ENCODE data around the gene USP33.
"Not testable (repeated sequence)": the region's sequence is repeated elsewhere in the genome, so short reads cannot be mapped to it uniquely, and the experiment has no call there.

The USP33 gene

DNA sequence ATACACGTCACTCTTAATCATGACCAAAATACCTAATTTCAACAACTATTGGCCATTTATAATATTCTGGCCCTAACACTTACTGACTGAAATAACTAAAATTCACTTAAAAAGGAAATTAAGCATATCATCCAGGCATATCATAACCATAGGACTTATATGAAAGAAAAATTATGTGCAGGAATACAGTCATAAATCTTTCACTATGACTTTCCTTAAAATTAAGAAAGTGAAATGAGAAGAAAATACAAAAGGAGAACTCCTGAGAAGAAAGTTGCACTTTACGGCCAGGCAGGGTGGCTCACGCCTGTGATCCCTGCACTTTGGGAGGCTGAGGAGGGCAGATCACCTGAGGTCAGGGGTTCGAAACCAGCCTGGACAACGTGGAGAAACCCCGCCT is 86.6 kb downstream of the USP33 start:
- no peak for DNase-seq (ENCODE audit: low read depth, low spot score)

DNA sequence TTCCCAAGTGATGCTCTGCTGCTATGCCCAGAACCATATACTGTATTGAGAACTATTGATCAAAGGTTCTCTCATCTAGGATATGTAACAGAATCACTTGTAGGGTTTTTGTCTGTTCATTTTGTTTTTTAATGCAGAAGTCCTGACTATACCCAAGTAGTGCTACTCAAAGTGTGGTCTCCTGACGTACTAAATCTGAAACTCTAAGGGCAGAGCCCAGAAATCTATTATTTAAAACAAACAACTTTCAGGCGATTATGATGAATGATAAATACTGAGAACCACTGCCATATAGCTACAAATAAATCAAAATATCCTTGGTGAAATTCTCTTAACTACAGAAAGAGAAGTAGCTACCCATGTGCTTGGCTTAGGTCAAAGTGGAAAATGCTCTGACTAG is 87.3 kb downstream of the USP33 start:
- DNase-seq (ENCODE audit: low read depth, low spot score): no peak

DNA sequence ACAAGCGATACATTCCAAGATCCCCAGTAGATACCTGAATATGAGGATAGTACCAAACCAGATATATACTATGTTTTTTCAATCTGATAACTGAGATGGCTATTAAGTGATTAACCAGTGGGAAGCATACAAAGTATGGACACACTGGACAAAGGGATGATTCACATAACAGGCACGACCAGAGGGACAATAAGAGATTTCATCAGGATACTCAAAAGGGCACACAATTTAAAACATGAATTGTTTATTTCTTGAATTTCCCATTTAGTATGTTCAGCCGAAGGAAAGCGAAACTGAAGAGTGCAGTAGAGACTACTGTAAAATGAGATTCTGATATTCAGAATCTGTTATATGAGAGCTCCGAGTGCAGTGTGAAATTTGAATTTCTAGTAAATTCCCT is 87.8 kb downstream of the USP33 start:
- no peak for DNase-seq (ENCODE audit: low read depth, low spot score)

DNA sequence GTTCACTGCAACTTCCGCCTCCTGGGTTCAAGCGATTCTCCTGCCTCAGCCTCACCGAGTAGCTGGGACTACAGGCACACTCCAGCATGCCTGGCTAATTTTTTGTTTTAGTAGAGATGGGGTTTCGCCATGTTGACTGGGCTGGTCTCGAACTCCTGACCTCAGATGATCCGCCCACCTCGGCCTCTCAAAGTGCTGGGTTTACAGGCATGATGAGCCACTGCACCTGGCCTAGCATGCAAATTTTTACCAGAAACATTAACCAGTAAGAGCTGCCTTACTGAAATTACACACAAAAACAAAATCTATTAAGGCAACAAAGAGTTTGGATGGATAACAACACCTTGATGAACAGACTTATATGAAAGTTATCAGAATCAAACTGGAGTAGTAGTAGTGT is 89.3 kb downstream of the USP33 start:
- DNase-seq (ENCODE audit: low read depth, low spot score): no peak

DNA sequence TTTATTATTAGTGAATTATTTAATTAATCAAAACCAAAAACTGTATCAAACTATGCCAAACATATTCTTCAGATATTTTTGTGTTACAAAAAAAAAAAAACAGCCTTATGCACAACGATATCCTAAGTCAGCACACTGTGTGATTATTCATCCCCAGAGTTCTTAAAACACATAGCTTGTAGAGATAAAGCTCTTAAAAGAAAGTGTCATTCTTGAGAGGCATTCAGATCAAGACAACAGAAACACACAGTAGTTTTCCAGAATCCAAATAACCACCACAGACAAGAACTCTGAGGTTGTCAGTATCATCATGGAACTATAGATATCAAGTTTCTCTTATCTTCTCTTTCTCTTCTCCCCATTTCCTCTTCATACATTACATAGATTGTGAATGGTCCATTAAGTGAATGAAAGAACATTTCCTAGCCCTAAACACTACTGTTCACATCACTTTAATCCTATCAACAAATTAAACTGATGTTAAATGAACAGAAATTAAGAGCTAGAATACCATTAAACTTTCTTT is 90.7 kb downstream of the USP33 start:
- DNase-seq (ENCODE audit: low read depth, low spot score): no peak

DNA sequence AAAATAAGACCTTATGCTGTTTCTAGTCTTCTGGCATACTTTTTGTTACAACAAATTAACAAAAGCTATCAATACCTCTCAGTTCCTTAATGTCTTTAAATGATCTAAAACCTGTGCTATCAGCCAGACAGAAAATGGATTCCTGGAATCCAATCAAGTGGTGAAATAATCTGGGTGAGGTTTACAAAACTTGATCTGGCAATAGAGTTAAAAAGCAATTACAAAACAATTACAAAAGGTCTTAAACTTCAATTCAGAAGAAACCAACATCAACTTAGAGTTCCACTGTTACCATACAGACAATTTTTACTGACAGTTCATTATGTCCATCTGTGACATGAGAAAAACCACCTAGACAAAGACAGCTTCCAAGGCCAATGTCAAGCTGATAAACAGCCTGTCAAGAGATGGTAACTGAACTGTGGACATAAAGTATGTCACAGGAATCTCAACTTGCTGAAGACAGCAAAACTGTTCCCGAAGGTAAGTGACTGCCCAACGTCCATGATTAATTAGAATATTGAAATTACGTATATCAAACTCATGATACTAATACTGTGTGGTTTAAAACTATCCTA is 94.6 kb downstream of the USP33 start:
- no peak for DNase-seq (ENCODE audit: low read depth, low spot score)

DNA sequence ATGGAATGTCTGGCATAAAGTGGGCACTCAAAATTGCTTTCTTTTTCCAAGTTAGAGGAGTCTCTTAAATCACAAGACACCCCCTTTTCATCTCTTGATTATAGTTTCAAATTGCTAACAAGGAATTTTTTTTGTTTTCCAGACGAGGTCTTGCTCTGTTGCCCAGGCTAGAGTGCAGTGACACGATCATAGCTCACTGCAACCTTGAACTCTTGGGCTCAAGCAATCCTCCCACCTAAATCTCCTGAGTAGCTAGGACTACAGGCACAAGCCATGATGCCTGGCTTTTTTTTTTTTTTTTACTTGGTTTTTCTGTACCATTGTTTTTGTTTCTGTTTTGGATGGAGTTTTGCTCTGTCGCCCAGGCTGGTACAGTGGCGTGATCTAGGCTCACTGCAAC is 98.0 kb downstream of the USP33 start:
- no peak for DNase-seq (ENCODE audit: low read depth, low spot score)

DNA sequence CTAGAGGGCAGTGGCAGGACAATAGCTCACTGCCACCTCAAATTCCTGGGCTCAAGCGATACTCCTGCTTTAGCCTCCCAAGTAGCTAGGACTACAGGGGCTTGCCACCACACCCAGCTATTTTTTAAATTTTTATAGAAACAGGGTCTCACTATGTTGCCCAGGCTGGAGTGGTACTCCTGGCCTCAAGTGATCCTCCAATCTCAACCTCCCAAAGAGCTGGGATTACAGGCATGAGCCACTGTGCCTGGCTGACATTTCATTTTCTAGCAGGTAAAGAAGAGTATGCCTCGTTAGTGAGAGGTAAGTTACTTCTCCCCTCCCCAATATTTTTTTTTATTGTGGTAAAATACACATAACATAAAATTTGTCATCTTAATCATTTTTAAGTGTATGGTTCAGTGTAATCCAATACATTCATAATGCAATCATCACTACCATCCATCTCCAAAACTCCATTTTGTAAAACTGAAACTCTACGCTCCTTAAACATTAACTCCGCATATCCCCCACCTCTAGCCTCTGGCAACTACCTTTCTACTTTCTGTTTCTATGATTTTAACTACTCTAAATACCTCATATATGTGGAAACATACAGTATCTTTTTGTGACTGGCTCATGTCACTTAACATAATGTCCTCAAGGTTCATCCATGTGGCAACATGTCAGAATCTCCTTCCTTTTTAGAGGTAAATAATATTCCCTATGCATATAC is 99.6 kb downstream of the USP33 start:
- DNase-seq (ENCODE audit: low read depth, low spot score): no peak

DNA sequence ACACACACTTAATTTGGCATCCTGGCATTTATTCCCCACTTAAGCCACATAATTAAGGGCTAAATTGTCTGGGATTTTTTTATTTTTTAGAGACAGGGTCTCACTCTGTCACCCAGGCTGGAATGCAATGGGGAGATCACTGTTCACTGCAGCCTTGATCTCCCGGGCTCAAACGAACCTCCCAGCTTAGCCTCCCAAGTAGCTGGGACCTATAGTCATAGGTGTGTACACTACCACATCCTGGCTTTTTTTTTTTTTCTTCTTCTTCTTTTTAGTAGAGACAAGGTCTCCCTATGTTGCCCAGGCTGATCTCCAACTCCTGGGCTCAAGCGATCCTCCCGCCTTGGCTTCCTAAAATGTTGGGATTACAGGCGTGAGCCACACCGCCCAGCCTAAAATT is 101.4 kb downstream of the USP33 start:
- DNase-seq (ENCODE audit: low read depth, low spot score): no peak

DNA sequence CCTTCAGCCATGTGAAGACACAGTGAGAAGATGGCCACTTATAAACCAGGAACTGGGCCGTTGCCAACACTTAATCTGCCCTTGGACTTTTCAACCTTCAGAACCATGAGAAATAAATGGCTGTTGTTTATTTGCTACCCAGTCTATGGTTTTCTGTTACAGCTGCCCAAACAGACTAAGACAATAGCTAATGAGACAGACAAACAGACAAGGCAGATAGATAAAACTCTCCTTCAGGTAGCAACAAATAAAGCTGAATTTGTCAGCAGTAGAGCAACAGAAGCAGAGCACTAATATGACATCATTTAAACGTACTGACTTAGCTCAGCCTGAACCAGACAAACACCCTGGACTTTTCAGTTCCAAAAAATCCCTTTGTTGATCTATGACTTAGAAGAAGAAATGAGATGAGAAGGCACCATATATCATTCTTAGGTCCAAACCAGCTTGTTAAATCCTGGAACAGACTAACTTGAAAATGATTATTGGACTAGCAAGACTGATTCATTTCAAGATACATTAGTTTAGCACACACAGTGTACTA is 104.1 kb downstream of the USP33 start:
- DNase-seq (ENCODE audit: low read depth, low spot score): no peak

DNA sequence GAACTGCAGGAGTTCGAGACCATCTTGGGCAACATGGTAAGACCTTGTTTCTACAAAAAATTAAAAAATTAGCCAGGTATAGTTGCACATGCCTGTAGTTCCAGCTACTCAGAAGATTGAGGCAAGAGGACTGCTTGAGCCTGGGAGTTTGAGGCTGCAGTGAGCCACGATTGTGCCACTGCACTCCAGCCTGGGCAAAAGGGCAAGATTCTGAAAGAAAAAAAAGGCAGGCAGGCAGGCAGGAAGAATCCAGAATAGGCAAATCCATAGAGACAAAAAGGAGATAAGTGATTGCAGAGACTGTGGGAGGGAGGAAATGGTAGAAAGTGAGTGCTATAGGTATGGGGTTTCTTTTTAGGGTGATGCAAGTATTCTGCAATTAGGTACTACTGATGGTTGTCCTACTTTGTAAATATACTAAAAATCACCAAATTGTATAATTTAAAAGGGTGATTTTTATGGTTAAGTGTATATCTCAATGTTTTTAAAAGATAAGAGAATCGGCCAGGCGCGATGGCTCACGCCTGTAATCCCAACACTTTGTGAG is 106.6 kb downstream of the USP33 start:
- DNase-seq (ENCODE audit: low read depth, low spot score): no peak

DNA sequence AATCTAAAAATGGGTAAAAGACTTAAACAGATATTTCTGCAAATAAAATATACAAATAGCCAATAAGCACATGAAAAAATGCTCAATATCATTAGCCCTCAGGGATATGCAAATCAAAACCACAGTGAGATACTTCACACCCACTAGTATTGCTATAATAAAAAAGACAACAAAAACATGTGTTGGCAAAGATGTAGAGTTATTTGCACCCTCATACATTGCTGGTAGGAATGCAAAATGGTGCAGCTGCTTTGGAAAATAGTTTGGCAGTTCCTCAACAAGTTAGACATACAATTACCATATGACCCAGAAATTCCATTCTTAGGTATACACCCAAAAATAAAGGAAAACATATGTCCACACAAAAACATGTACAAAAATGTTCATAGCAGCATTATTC is 107.4 kb downstream of the USP33 start:
- no peak for DNase-seq (ENCODE audit: low read depth, low spot score)

DNA sequence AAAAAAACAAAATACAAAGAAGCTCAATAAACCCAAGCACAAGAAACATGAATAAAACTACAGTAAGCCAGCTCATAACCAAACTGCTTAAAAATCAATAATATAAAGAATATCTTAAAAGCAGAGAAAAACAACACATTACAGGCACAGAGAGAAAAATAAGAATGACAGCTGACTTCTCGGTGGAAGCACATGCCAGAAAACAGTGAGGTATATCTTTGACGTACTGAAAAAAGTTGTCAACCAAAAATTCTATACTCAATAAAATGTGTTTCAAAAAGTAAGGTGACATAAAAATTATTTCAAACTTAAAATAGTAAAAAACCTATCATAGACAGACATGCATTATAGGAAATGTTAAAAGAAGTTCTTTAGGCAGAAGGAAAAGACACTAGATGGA is 110.5 kb downstream of the USP33 start:
- no peak for DNase-seq (ENCODE audit: low read depth, low spot score)

DNA sequence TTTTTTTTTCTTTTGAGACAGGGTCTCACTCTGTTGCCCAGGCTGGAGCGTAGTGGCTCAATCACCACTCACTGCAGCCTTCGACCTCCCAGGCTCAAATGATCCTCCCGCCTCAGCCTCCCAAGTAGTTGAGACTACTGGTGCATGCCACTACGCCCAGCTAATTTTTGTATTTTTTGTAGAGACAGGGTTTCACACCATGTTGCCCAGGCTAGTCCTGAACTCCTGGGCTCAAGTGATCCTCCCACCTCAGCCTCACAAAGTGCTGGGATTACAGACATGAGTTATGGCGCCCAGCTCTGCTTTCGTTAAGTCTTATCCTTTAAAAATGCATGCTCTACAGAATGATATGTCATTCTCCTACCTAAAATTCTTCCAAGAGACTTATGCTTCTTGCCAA is 113.4 kb downstream of the USP33 start:
- not testable (repeated sequence) for DNase-seq (ENCODE audit: low read depth, low spot score)

Measured in ELF-1 (cell line).